NCI-H2107 treated with DMSO at 0.1 percent for 48 hours (cell line): ENCODE data around the gene LZTS3.
"Not testable (repeated sequence)": the region's sequence is repeated elsewhere in the genome, so short reads cannot be mapped to it uniquely, and the experiment has no call there.

Experiments
- DNase-seq: peaks from one replicate; lab custom pipeline; 2025; ENCODE audit not compliant: unreplicated experiment; lab: John Stamatoyannopoulos, UW

The LZTS3 gene

DNA sequence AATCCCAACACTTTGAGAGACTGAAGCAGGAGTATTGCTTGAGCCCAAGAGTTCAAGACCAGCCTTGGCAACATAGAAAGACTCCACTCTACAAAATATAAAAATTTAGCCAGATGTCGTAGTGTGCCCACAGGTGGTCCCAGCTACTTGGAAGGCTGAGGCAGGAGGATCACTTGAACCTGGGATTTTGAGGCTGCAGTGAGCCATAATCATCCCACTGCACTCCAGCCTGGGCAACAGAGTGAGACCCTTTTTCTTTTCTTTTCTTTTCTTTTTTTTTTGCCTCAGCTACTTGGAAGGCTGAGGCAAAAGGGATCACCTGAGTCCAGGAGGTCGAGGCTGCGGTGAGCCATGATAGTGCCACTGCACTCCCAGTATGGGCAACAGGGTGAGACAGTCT lies 31.6 kb downstream of the LZTS3 start:
- DNase-seq = no peak

DNA sequence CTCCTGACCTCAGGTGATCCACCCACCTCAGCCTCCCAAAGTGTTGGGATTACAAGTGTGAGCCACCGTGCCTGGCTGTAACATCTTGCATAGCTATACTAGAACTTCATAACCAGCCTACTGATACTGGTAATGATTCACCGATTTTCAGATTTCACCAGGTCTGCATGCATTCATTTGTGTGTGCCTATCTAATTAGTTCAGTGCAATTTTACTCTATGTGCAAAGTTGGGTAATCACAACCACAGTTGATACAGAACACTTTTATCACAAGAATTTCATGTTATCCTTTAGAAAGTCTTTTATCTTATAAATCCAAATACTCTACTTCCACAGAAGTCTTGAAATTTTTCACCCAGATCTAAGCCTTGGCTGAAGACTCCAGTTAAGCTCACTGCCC lies 35.9 kb downstream of the LZTS3 start:
- no peak for DNase-seq

DNA sequence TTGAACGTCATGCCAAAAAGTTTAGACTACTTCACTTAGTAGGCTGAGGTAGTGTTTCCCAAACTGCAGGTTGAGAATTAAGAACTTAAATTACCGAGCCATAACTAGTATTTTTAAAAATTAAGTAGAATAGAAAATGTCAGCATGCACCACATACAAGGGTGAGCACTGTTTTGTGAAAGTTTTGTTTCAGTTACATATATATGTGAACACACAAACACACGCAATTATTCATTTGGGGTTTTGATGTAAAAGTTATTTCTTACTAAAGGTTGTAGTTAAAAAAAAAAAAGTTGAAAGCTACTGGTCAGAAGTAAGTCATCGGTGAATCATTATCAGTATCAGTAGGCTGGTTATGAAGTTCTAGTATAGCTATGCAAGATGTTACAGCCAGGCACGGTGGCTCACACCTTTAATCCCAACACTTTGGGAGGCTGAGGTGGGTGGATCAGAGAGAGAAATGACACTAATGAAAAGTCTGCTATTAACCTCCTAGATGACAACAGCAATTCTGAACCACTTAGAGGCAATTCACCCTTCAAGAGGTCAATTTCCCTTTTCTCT lies 37.8 kb downstream of the LZTS3 start:
- no peak for DNase-seq

DNA sequence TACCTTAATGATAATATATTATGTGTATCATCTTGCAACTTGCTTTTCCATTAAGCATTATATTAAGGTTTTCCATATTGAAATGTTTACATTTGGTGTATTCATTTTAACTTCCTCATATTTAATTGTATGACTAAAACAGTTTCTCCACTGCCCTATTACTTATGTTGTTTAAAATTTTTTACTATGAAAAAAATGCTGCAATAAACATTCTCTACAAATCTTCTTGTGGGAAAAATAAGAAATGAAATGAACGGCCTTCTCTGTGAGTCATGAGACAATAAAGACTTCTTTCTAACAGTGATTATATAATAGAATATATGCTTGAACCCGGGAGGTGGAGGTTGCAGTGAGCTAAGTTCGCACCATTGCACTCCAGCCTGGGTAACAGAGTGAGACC lies 39.2 kb downstream of the LZTS3 start:
- DNase-seq = no peak

- DNase-seq = no peak
These were observed 40.2 kb downstream of the LZTS3 start for GRCh38 chr20:3133155-3133554.

- DNase-seq = no peak
These were observed 43.2 kb downstream of the LZTS3 start for GRCh38 chr20:3130051-3130600.

DNA sequence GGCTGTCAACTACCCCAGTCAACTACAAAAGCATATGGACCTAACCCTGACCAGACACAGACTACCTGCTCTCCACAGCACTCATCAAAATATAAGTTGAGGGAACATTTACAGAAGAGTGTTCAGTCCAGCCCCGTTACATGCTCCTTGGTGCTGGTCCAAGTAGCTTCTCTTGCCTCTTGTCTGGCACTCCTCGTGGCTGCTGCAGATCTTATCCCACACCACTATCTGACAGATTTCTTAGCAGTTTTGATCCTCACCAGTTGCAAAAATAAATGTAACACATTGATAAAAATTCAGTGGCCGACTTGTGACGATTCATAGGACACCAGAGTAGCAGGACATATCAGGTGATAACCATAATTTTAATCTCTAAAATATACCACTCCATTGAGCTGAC lies 44.3 kb downstream of the LZTS3 start:
- DNase-seq = no peak

GRCh38 chr20:3128275-3128984 lies 44.9 kb downstream of the LZTS3 start:
- no peak for DNase-seq

GRCh38 chr20:3126527-3126859 lies 46.9 kb downstream of the LZTS3 start:
- DNase-seq = no peak

DNA sequence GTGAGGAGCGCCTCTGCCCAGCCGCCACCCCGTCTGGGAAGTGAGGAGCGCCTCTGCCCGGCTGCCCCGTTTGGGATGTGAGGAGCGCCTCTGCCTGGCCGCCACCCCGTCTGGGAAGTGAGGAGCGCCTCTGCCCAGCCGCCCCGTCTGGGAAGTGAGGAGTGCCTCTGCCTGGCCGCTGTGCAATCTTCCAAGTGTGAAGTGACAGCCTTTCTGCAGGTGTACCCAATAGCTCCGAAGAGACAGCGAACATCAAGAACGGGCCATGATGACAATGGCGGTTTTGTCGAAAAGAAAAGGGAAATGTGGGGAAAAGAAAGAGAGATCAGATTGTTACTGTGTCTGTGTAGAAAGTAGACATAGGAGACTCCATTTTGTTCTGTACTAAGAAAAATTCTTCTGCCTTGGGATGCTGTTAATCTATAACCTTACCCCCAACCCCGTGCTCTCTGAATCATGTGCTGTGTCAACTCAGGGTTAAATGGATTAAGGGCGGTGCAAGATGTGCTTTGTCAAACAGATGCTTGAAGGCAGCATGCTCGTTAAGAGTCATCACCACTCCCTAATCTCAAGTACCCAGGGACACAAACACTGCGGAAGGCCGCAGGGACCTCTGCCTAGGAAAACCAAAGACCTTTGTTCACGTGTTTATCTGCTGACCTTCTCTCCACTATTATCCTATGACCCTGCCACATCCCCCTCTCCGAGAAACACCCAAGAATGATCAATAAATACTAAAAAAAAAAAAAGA lies 47.4 kb downstream of the LZTS3 start:
- DNase-seq = not testable (repeated sequence)

DNA sequence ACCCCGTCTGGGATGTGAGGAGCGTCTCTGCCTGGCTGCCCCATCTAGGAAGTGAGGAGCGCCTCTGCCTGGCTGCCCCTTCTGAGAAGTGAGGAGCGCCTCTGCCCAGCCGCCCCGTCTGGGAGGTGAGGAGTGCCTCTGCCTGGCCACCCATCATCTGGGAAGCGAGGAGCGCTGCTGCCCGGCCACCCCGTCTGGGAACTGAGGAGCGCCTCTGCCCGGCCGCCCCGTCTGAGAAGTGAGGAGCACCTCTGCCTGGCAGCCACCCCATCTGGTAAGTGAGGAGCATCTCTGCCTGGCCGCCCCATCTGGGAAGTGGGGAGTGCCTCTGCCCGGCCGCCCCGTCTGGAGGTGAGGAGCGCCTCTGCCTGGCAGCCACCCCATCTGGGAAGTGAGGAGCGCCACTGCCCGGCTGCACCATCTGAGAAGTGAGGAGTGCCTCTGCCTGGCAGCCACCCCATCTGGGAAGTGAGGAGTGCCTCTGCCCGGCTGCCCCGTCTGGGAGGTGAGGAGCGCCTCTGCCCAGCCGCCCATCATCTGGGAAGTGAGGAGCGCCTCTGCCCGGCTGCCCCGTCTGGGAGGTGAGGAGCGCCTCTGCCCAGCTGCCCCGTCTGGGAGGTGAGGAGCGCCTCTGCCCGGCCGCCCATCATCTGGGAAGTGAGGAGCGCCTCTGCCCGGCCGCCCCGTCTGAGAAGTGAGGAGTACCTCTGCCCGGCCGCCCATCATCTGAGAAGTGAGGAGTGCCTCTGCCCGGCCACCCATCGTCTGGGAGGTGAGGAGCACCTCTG lies 48.4 kb downstream of the LZTS3 start:
- DNase-seq = not testable (repeated sequence)

- not testable (repeated sequence) for DNase-seq
These were observed 49.2 kb downstream of the LZTS3 start for GRCh38 chr20:3124163-3124562.

GRCh38 chr20:3123542-3123941 lies 49.8 kb downstream of the LZTS3 start:
- DNase-seq = no peak

DNA sequence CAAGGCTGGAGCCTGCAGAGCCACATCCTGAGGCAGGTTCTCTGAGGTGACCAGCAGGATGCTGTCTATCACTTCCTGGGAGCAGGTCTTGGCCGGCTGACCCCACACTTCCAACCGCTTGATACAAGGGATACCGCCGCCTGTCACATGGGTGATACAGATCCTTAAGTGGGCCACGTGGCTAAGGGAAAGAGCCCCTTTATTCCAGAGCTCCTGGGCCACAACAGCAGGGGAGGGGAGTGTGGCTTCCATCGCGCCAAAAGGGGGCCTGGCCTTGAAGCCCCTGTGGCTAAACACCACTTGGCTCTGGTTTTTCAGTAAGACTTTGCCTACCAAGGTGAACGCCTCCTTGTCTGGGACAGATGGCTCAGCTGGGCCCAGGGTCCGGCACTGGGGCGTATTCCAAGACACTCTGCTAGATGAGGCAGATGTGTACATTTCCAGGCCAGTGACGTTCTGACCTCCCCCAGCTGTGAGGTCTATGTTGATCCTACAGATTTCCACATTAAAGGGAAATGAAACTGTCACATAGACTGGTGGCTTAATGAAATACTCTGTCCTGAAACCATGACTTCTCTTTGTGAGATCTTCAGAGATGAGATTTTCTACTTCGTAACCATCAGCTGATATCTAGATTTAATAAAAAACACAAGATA lies 51.3 kb downstream of the LZTS3 start:
- no peak for DNase-seq

DNA sequence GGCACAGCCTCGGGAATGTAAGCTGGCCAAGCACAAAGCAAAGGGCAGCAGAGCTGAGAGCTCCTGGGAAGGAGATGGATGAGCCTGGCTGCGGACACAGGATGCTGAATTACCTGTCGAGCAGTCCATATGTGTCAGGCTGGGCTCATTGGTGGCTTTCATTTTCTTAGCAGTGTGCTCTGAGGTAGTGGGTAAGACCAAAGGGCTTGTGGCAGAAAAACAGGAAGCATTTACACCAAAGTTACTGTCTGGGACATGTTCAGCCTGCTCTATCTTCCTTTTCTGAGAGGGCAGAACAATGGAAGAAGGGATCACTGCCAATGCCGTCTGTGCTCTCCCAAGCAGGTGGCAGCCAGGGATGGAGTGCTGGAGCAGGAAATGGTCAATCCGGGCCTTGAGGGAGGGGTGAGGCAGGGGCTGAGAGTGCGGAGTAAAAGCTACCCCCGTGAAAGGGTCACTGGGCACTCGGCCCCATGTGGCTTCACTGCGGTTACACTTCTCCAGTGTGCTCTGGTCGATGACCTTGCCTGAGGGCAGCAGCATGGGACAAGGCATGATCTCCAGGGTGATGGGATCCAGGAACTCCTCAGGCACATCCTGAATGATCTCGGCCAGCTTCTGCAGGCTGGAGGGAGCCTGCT lies 52.0 kb downstream of the LZTS3 start:
- DNase-seq = no peak

- DNase-seq = no peak
These were observed 54.3 kb downstream of the LZTS3 start for GRCh38 chr20:3119044-3119443.

GRCh38 chr20:3117839-3118379 lies 55.4 kb downstream of the LZTS3 start:
- DNase-seq = not testable (repeated sequence)

DNA sequence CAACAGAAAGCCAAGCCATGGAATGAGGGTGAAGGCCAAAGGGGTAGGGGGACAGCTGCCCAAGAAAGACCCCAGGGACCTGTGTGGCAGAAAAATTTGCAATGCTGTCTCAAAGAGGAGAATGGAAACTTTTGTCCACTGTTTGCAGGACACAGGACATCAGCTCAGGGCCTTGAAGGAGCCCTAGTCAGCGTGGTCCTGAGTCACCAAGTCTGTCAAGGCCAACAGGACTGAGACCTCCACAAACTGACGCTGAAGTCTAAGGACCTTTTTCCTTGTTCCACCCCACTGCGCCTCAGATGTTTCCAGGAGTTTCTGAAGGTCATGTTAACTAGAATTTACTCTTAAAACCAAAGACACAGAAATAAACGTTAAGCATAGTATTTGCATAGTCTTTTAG lies 57.0 kb downstream of the LZTS3 start:
- no peak for DNase-seq

DNA sequence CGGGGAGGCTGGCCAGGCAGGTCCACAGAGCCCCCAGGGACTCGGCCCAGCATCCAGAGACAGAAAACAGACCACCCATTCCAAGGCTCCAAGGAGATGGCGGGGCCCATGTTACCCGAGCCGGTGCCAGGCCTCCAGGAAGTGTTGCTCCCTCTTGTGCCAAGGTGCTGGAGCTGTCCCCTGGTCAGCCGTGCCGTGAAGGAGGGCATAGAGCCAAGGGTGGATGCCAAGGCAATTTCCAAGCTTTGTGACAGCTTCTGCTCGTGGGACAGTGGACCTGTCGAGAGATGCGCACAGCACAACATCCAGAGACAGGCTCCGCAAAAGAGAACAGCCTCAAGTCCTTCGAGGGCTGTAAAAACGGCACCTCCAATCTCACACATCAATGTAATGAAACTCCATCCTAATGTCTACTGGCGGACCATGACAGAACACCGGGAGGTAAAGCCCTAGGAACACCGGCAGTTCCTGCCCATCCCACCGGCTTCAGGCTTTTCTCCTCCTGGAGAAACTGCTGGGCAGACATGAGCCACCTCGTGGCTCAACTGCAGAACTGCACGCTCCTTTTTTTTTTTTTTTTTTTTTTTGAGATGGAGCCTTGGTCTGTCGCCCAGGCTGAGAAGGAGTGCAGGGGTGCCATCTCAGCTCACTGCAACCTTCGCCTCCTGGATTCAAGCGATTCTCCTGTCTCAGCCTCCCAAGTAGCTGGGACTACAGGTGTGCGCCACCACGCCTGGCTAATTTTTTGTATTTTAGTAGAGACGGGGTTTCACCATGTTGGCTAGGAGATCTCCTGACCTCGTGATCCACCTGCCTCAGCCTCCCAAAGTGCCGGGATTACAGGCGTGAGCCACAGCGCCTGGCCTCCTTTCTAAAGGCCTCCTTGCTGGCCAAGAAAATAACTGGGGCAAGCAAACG lies 57.9 kb downstream of the LZTS3 start:
- peak; percentile 52 for DNase-seq
